ENCODE measurements around the gene COTL1.

GRCh38 chr16:84607061-84607460 lies 10.8 kb downstream of the COTL1 start:
- no peak for TF ChIP-seq EZH2 (IDR thresholded peaks at IDR 0.05; ENCODE audit: borderline replicate concordance, low read depth, low read length)
- no peak for TF ChIP-seq MAFF (IDR thresholded peaks at IDR 0.05; ENCODE audit: low read length)
- TF ChIP-seq SRSF7 (optimal IDR thresholded peaks at IDR 0.05; ENCODE audit: low read depth, low read length): no peak
- no peak for TF ChIP-seq NFYB (IDR thresholded peaks at IDR 0.05; ENCODE audit: extremely low read depth, insufficient read length)
- TF ChIP-seq MTA2 (IDR thresholded peaks at IDR 0.05; ENCODE audit: low read depth): no peak
- TF ChIP-seq POLR2A (conservative IDR thresholded peaks at IDR 0.05): no peak
- no peak for TF ChIP-seq FOXM1 (IDR thresholded peaks at IDR 0.05; ENCODE audit: low read depth)
- TF ChIP-seq FOXM1 (CRISPR knock-in tag; IDR thresholded peaks at IDR 0.05; ENCODE audit: low read depth): no peak
- TF ChIP-seq MLLT1 (IDR thresholded peaks at IDR 0.05): no peak
- no peak for TF ChIP-seq HMGXB4 (CRISPR knock-in tag; IDR thresholded peaks at IDR 0.05)
- TF ChIP-seq ZBTB5 (IDR thresholded peaks at IDR 0.05): no peak
- no peak for TF ChIP-seq RFX5 (IDR thresholded peaks at IDR 0.05; ENCODE audit: low read depth, low read length)
- TF ChIP-seq CREB1 (IDR thresholded peaks at IDR 0.05): no peak
- TF ChIP-seq CREB1 (CRISPR knock-in tag; IDR thresholded peaks at IDR 0.05): no peak

All from K562 (cell line).